Omental fat pad (tissue), 4 donors: Measurements from ENCODE around the gene KXD1. TPM values are rescaled to one million over a fixed set of nuclear protein-coding genes. Genes with fewer than 3 reads are reported as not detected.
"Not testable (repeated sequence)": the region's sequence is repeated elsewhere in the genome, so short reads cannot be mapped to it uniquely, and the experiment has no call there.

Experiments used
- ATAC-seq: fragments of 150-250 bp; one replicate; pipeline ENCODE4 v1.9.1; 2016; ENCODE audit warnings: mild to moderate bottlenecking, moderate library complexity; ENCODE audit not compliant: low FRiP score
- DNase-seq: peaks from one replicate; pipeline ENCODE4 v3.0.0-alpha.2; 2019; ENCODE audit warnings: low spot score
- CTCF ChIP-seq, 3 donors: fragments of 450-650 bp; IDR thresholded peaks; one replicate each; pipeline ENCODE4 v1.5.1; 2016 to 2017; ENCODE audit warnings: antibody characterized with exemption in 3 of 3, mild to moderate bottlenecking in 3 of 3, moderate library complexity in 2 of 3
- total RNA-seq, 4 donors: library from RNA; depleted of rRNA; stranded (reverse); fragments of >200 nt; gene quantifications; one replicate each; pipeline ENCODE4 v1.1.0, GENCODE V29; 2016

KXD1 gene
- total RNA-seq, 4 donors from 2014 or later = 96.9 to 140 (median 102) TPM

GRCh38 chr19:18597809-18598660, 40.4 kb downstream of the KXD1 start:
- TF ChIP-seq CTCF (IDR thresholded peaks at IDR 0.05) = no peak
- ATAC-seq (no peak), DNase-seq (no peak)

- no peak for TF ChIP-seq CTCF (IDR thresholded peaks at IDR 0.05)
- ATAC-seq (no peak), DNase-seq (no peak)
Observed at GRCh38 chr19:18599485-18599884, 41.8 kb downstream of the KXD1 start.

- DNase-seq, ATAC-seq: not testable (repeated sequence)
Observed at GRCh38 chr19:18600692-18601397, 43.2 kb downstream of the KXD1 start.

- no peak for TF ChIP-seq CTCF (IDR thresholded peaks at IDR 0.05)
- ATAC-seq (no peak), DNase-seq (no peak)
Observed at GRCh38 chr19:18601875-18602274, 44.2 kb downstream of the KXD1 start.

- no peak for TF ChIP-seq CTCF (IDR thresholded peaks at IDR 0.05)
- DNase-seq (no peak), ATAC-seq (no peak)
Observed at GRCh38 chr19:18603255-18603957, 45.7 kb downstream of the KXD1 start.

- no peak for ATAC-seq
- no peak for DNase-seq
Observed at GRCh38 chr19:18603958-18604819, 46.5 kb downstream of the KXD1 start.

More at GRCh38 chr19:18603958-18604819, 46.5 kb downstream of the KXD1 start:
- no peak for TF ChIP-seq CTCF (IDR thresholded peaks at IDR 0.05)
